H1 (cell line): ENCODE data around the gene EGFLAM.

ENCODE experiments used
- EGR1 ChIP-seq: IDR thresholded peaks from 2 replicates; pipeline ENCODE4 v1.6.1; 2011; ENCODE audit warnings: low read depth, low read length, borderline replicate concordance
- GABPA ChIP-seq: IDR thresholded peaks from 2 replicates; pipeline ENCODE4 v1.6.1; 2011; ENCODE audit warnings: mild to moderate bottlenecking, low read length, moderate library complexity, borderline replicate concordance; ENCODE audit not compliant: insufficient read depth
- JUND ChIP-seq: IDR thresholded peaks from 2 replicates; pipeline ENCODE4 v1.6.1; 2011; ENCODE audit warnings: mild to moderate bottlenecking, improper control_type of control experiment, low read length
- POLR2A ChIP-seq, 2 experiments: IDR thresholded peaks; 1 replicate in 1 of 2; 2 replicates in 1 of 2; pipeline ENCODE4 v1.6.1; 2011; ENCODE audit warnings: low read depth in 2 of 2, low read length in 2 of 2, mild to moderate bottlenecking in 2 of 2; ENCODE audit errors: control extremely low read depth in 1 of 2
- POLR2AphosphoS5 ChIP-seq: IDR thresholded peaks from 2 replicates; pipeline ENCODE4 v1.6.1; 2011; ENCODE audit warnings: low read depth, low read length
- POU5F1 ChIP-seq: IDR thresholded peaks from 2 replicates; pipeline ENCODE4 v1.6.1; 2011; ENCODE audit warnings: low read depth, mild to moderate bottlenecking, low read length, moderate library complexity
- RAD21 ChIP-seq, 2 experiments: IDR thresholded peaks in 1 of 2; conservative IDR thresholded peaks in 1 of 2; 2 replicates each; pipeline ENCODE4 v1.6.1; 2011; ENCODE audit warnings: low read depth in 2 of 2, low read length in 2 of 2, improper control_type of control experiment in 1 of 2, inconsistent platforms in 1 of 2, mild to moderate bottlenecking in 1 of 2, moderate library complexity in 1 of 2
- RFX5 ChIP-seq: IDR thresholded peaks from 2 replicates; pipeline ENCODE4 v1.6.1; 2011; ENCODE audit warnings: low read depth, low read length, improper control_type of control experiment, borderline replicate concordance
- SP2 ChIP-seq: IDR thresholded peaks from 2 replicates; pipeline ENCODE4 v1.6.1; 2012; ENCODE audit warnings: mild to moderate bottlenecking, low read length, inconsistent platforms
- SP4 ChIP-seq: IDR thresholded peaks from 2 replicates; pipeline ENCODE4 v1.6.1; 2012; ENCODE audit warnings: low read length, inconsistent platforms
- TAF1 ChIP-seq: IDR thresholded peaks from 2 replicates; pipeline ENCODE4 v1.6.1; 2011; ENCODE audit warnings: mild to moderate bottlenecking, low read depth, low read length
- TF ChIP-seq, protein P1 (sequence below), 3 experiments: IDR thresholded peaks; 1 replicate in 2 of 3; 2 replicates in 1 of 3; pipeline versions ENCODE4 v1.5.1 to v1.6.1; 2011; ENCODE audit warnings: low read length in 3 of 3, mild to moderate bottlenecking in 3 of 3, inconsistent platforms in 2 of 3, low read depth in 1 of 3, moderate library complexity in 1 of 3; ENCODE audit not compliant: insufficient read depth in 1 of 3; ENCODE audit errors: control extremely low read depth in 1 of 3
- TF ChIP-seq, protein P2 (sequence below): IDR thresholded peaks from 2 replicates; pipeline ENCODE4 v1.6.1; 2012; ENCODE audit warnings: low read length, inconsistent platforms

DNA sequence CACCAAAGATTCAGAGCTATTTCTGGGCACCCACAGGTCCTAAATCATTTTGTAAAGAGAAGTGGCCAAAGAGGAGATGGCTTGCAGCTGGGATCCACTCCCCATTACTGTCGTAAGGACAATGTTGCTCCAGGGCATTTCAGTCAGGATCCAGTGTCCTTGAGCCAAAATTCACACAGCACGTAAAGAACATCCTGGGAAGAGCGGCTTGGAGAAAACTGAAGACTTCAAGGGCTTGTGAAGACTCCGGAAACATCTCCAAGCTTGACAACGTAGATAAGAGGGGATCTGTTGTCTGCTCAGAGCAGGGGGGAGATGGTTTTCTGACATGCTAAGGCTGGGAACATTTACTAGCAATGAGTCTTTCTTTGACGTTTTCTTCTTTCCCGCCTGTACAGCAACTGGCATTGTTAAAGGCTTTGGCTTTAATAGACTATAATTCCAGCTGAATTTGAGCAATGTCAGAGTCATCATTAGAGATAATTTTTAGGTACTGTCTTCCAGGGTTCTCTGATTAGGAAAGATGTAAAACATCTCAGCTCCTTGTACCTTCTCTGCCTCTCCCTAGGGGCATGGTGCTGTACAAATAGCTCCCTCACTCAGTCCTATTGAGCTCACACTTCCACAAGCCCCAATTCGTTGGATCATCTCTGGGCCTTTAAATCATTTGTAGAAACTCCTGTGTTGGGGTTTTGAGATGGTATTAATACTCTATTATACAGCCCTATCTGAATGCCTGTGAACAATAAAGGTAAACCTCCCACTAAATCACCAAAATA is 39.7 kb downstream of the EGFLAM start:
- TF ChIP-seq, protein P1, sequence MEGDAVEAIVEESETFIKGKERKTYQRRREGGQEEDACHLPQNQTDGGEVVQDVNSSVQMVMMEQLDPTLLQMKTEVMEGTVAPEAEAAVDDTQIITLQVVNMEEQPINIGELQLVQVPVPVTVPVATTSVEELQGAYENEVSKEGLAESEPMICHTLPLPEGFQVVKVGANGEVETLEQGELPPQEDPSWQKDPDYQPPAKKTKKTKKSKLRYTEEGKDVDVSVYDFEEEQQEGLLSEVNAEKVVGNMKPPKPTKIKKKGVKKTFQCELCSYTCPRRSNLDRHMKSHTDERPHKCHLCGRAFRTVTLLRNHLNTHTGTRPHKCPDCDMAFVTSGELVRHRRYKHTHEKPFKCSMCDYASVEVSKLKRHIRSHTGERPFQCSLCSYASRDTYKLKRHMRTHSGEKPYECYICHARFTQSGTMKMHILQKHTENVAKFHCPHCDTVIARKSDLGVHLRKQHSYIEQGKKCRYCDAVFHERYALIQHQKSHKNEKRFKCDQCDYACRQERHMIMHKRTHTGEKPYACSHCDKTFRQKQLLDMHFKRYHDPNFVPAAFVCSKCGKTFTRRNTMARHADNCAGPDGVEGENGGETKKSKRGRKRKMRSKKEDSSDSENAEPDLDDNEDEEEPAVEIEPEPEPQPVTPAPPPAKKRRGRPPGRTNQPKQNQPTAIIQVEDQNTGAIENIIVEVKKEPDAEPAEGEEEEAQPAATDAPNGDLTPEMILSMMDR (IDR thresholded peaks at IDR 0.05; ENCODE audit: control extremely low read depth in 1 of 3, insufficient read depth in 1 of 3, low read depth in 1 of 3, low read length in 3 of 3) = no peak
- no peak for TF ChIP-seq SP2
- TF ChIP-seq RAD21 (IDR thresholded peaks at IDR 0.05 in 1 of 2, conservative IDR thresholded peaks at IDR 0.05 in 1 of 2; ENCODE audit: low read depth in 2 of 2, low read length in 2 of 2) = no peak
- no peak for TF ChIP-seq JUND
- no peak for TF ChIP-seq EGR1
- no peak for TF ChIP-seq GABPA
- no peak for TF ChIP-seq POLR2AphosphoS5
- TF ChIP-seq POLR2A (IDR thresholded peaks at IDR 0.05; ENCODE audit: control extremely low read depth in 1 of 2, low read depth in 2 of 2, low read length in 2 of 2) = no peak
- TF ChIP-seq, protein P2, sequence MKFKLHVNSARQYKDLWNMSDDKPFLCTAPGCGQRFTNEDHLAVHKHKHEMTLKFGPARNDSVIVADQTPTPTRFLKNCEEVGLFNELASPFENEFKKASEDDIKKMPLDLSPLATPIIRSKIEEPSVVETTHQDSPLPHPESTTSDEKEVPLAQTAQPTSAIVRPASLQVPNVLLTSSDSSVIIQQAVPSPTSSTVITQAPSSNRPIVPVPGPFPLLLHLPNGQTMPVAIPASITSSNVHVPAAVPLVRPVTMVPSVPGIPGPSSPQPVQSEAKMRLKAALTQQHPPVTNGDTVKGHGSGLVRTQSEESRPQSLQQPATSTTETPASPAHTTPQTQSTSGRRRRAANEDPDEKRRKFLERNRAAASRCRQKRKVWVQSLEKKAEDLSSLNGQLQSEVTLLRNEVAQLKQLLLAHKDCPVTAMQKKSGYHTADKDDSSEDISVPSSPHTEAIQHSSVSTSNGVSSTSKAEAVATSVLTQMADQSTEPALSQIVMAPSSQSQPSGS = no peak
- no peak for TF ChIP-seq TAF1
- no peak for TF ChIP-seq SP4
- no peak for TF ChIP-seq POU5F1
- TF ChIP-seq RFX5 = no peak
